HG03571 (cell line): Measurements from ENCODE around the gene TAMALIN.

Experiments used
- ATAC-seq: cut with Tn5 transposase; IDR thresholded peaks from one replicate; pipeline ENCODE4 v1.9.1; 2021; ENCODE audit not compliant: unreplicated experiment

TAMALIN gene

GRCh38 chr12:52013626-52014310 lies 7.0 kb downstream of the TAMALIN start:
- ATAC-seq: no peak

- ATAC-seq: no peak
These were observed 8.1 kb downstream of the TAMALIN start for GRCh38 chr12:52014567-52015530.

- ATAC-seq: no peak
These were observed 8.8 kb downstream of the TAMALIN start for GRCh38 chr12:52015532-52016041.

- ATAC-seq: no peak
These were observed 11.8 kb downstream of the TAMALIN start for GRCh38 chr12:52018433-52019112.

DNA sequence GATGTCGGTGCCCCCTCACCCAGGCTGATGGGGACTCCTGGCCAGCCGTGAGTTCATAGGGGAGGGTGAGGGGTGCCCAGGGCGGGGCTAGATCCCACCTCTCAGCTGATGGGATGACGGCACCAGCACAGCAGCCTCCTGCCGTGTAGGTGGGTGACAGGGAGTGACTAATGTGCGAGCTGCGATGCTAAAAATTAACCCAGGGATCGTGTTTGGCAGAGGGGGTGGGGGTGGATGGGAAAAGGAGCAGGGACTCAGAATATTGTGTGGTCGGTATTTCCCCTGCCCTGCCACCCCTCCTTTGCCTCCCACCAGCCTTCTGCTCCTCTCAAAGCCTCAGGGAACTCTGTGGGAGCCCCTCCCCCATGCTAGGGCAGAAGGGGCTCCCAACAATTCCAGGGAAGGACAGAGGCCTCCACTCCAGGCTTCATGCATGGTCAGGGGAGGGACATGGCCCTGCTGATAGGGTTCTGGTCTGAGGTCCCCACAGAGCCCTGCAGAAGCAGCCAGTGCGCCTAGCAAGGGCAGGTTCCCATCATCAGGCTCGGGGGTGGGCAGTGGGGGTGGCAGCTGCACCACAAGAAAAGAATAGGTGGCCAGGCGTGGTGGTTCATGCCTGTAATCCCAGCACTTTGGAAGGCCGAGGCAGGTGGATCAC lies 12.5 kb downstream of the TAMALIN start:
- no peak for ATAC-seq

GRCh38 chr12:52020539-52021336 lies 14.0 kb downstream of the TAMALIN start:
- ATAC-seq: no peak

GRCh38 chr12:52022841-52023181 lies 16.1 kb downstream of the TAMALIN start:
- ATAC-seq: no peak

GRCh38 chr12:52023182-52023975 lies 16.6 kb downstream of the TAMALIN start:
- peak; percentile 46 for ATAC-seq

GRCh38 chr12:52023976-52024688 lies 17.4 kb downstream of the TAMALIN start:
- no peak for ATAC-seq

DNA sequence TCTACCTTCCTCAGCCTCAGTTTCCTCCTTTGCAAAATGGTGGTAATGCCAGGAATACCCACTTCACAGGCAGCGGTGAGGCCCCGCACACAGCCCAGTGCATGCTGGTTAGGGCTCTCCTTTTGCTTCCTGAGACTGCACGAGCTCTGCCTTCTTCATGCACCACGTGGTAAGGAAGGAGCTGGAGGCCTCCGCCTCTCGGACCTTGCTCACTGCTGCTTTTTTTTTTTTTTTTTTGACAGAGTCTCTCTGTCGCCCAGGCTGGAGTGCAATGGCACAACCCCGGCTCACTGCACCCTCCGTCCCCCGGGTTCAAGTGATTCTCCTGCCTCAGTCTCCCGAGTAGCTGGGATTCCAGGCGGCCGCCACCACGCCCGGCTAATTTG lies 18.1 kb downstream of the TAMALIN start:
- no peak for ATAC-seq

GRCh38 chr12:52026263-52026662 lies 19.5 kb downstream of the TAMALIN start:
- no peak for ATAC-seq

DNA sequence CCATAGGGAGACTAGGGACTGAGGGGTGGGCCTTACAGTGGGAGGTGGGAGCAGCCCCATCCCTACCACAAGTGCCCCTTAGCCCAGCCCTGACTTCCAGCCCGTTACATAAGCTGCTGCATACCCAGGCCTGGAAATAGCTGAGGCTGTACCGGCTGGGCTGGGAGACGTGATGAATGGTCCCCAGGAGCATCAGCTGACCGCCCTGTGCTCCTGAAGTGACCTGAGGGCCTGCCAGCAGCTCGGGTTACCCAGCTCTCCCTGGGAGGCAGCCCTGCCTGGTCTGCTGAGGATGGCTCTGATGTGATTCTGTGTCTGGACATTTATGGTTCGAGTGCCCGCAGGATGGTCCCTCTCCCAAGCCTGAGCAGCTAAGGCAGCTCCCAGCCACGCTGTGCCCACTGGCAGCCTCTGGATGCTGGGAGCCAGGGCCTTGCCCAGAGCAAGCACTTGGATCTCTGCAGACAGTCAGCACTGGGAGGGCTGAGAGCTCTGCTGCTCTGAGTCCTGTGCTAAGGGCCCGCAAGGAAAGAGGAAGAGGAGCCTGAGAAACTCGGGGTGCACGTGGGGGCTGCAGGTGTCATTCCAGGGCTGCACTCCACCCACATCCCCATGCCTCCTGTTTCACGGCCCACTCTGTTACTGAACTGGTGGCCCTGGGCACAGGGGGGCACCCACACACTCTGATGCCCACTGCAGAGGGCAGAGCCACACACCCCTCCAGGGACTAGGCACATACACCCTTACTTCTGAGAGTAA lies 20.5 kb downstream of the TAMALIN start:
- no peak for ATAC-seq

DNA sequence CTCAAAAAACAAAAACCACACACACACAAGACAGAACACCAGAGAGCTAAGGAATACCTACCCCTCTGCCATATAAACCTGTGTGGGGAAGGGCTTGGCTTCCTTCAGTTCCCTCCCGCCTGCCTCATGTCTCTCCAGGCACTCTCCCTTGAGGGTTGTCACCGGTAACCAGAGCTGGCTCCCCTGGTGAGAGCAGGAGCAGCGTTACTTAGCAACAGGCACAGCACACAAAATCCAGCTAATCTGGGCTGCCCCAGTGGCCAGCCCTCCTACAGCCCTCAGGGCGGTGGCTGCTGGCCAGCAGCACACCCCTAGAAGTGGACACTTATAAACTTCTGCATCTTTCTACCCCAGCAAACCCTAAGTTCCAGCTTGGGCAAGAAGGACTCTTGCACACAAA lies 22.9 kb downstream of the TAMALIN start:
- no peak for ATAC-seq

DNA sequence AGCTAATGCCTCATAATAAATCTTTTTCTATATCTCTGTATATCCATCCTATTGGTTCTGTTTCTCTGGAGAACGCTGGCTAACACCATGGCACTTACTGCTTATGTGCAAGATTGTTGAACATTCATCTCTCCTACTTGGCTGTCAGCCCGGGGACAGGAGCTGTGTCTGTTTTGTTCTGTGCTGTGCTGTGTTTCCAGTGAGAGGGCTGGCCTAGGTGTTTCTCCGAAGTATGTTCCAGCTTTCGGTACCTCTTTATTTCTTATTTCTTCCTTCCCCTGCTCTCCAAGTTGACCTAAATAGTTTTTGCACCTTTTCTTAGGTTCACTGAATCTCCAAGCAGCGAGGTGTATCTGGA lies 25.7 kb downstream of the TAMALIN start:
- ATAC-seq: no peak

DNA sequence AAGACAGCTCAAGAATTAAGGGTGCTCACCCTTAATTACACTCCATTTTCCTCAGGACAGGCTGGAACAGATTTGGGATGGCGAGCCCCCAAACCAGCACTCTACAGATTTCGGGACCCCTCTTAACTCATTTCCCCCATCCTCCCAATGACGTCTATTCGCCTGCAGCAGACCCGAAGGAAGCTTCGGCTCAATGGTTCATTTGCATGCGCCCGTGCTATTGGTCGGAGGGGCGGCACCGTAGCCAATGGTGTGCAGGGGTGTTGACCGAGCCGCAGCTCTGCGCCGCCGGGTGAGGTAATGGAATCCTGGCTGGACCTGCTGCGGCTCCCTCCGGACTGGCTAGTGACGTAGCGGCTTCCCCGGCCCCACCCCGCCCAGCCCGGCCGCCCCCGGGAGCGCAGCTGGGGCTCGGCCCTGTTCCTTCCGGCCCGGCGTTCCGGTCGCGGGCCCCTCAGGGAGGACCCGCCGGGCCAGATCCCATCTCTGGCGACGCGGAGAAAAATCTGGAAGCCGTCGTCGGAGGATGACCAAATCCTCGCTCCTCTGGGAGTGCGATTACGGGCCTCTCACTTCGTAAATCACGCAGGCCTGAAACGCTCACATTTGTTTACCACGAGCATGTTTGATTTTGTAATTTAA lies 26.2 kb downstream of the TAMALIN start:
- ATAC-seq: peak; percentile 88

GRCh38 chr12:52033446-52034140 lies 26.8 kb downstream of the TAMALIN start:
- ATAC-seq: no peak

- no peak for ATAC-seq
These were observed 28.4 kb downstream of the TAMALIN start for GRCh38 chr12:52035190-52035589.
